WTC11 (cell line): Measurements from ENCODE around the gene CHRM4. TPM values are rescaled to one million over a fixed set of nuclear protein-coding genes. Genes with fewer than 3 reads are reported as not detected.

Source experiments
- ATAC-seq: fragments of 200-7000 bp; cut with Tn5 transposase; 2 replicates; pipeline ENCODE4 v1.10.0; 2021; ENCODE audit warnings: mild to moderate bottlenecking, moderate library complexity
- CTCF ChIA-PET: fragments of 300-600 bp; sonication (Branson Sonifier 250); formaldehyde crosslinking; loops from one replicate; lab custom pipeline; 2021; ENCODE audit warnings: antibody characterized with exemption; lab: Charles Lee
- POLR2A ChIA-PET: fragments of 350-600 bp; sonication (Branson Sonifier 250); formaldehyde crosslinking; loops from one replicate; lab custom pipeline; 2021; ENCODE audit warnings: antibody characterized with exemption; lab: Charles Lee
- DNase-seq: peaks from one replicate; pipeline ENCODE4 v3.0.0; 2021; ENCODE audit warnings: low spot score
- H3K27ac Mint-ChIP-seq: 2 replicates; pipeline ENCODE4 v1.8.0; 2021; ENCODE audit warnings: mixed read lengths
- H3K27me3 Mint-ChIP-seq: 2 replicates; pipeline ENCODE4 v1.8.0; 2021; ENCODE audit warnings: low read depth, mild to moderate bottlenecking, moderate library complexity, mixed read lengths
- H3K36me3 Mint-ChIP-seq: 2 replicates; pipeline ENCODE4 v1.8.0; 2021; ENCODE audit warnings: mixed read lengths
- H3K4me1 Mint-ChIP-seq: 2 replicates; pipeline ENCODE4 v1.8.0; 2022; ENCODE audit warnings: mixed read lengths
- H3K4me3 Mint-ChIP-seq: 2 replicates; pipeline ENCODE4 v1.8.0; 2021; ENCODE audit warnings: mild to moderate bottlenecking, moderate library complexity, mixed read lengths
- H3K9me3 Mint-ChIP-seq: 2 replicates; pipeline ENCODE4 v1.8.0; 2021; ENCODE audit warnings: mixed read lengths
- ATF1 ChIP-seq: sonication (generic); formaldehyde crosslinking; IDR thresholded peaks from 2 replicates; pipeline ENCODE4 v1.8.1; 2023; ENCODE audit warnings: mild to moderate bottlenecking, moderate library complexity, missing genetic modification reagents
- ATF3 ChIP-seq: sonication (generic); formaldehyde crosslinking; conservative IDR thresholded peaks from 2 replicates; pipeline ENCODE4 v1.8.1; 2022; ENCODE audit warnings: mild to moderate bottlenecking, missing genetic modification reagents
- CDX4 ChIP-seq: fragments of 250-450 bp; sonication (Bioruptor Pico); IDR thresholded peaks from 2 replicates; pipeline ENCODE4 v1.9.0; 2021; ENCODE audit warnings: moderate library complexity, mild to moderate bottlenecking, inconsistent platforms, borderline replicate concordance
- CREM ChIP-seq: sonication (generic); formaldehyde crosslinking; IDR thresholded peaks from 2 replicates; pipeline ENCODE4 v1.8.1; 2022; ENCODE audit warnings: mild to moderate bottlenecking, missing genetic modification reagents, moderate library complexity
- CTCF ChIP-seq: fragments of 200-600 bp; IDR thresholded peaks from 2 replicates; pipeline ENCODE4 v1.8.0; 2022; ENCODE audit warnings: antibody characterized with exemption
- E2F4 ChIP-seq: sonication (generic); formaldehyde crosslinking; IDR thresholded peaks from 2 replicates; pipeline ENCODE4 v1.8.1; 2022; ENCODE audit warnings: low read depth, mild to moderate bottlenecking, moderate library complexity, missing genetic modification reagents, borderline replicate concordance
- ERG ChIP-seq: fragments of 250-450 bp; sonication (Bioruptor Pico); IDR thresholded peaks from 2 replicates; pipeline ENCODE4 v1.8.0; 2021; ENCODE audit warnings: mild to moderate bottlenecking
- FOXP1 ChIP-seq: sonication (generic); formaldehyde crosslinking; IDR thresholded peaks from 2 replicates; pipeline ENCODE4 v1.8.0; 2022; ENCODE audit warnings: missing genetic modification reagents, mild to moderate bottlenecking, moderate library complexity, borderline replicate concordance
- GTF2I ChIP-seq: fragments of 250-450 bp; sonication (Bioruptor Pico); conservative IDR thresholded peaks from 2 replicates; pipeline ENCODE4 v1.4.0; 2021; ENCODE audit warnings: mild to moderate bottlenecking
- IRF1 ChIP-seq: sonication (generic); formaldehyde crosslinking; IDR thresholded peaks from 2 replicates; pipeline ENCODE4 v1.8.0; 2023; ENCODE audit warnings: missing genetic modification reagents
- KAT7 ChIP-seq: sonication (generic); formaldehyde crosslinking; IDR thresholded peaks from 2 replicates; pipeline ENCODE4 v1.8.1; 2023; ENCODE audit warnings: missing genetic modification reagents, mild to moderate bottlenecking, borderline replicate concordance
- MAX ChIP-seq: sonication (generic); formaldehyde crosslinking; IDR thresholded peaks from 2 replicates; pipeline ENCODE4 v1.8.0; 2022; ENCODE audit warnings: mild to moderate bottlenecking, missing genetic modification reagents
- NFE2L1 ChIP-seq: sonication (generic); formaldehyde crosslinking; IDR thresholded peaks from 2 replicates; pipeline ENCODE4 v1.8.1; 2023; ENCODE audit warnings: missing genetic modification reagents
- NR1H2 ChIP-seq: sonication (generic); formaldehyde crosslinking; IDR thresholded peaks from 2 replicates; pipeline ENCODE4 v1.9.0; 2021; ENCODE audit warnings: mild to moderate bottlenecking, moderate library complexity, missing genetic modification reagents
- PRRX2 ChIP-seq: fragments of 250-450 bp; sonication (Bioruptor Pico); IDR thresholded peaks from 2 replicates; pipeline ENCODE4 v1.8.0; 2021; ENCODE audit warnings: mild to moderate bottlenecking
- RELA ChIP-seq: sonication (generic); formaldehyde crosslinking; IDR thresholded peaks from 2 replicates; pipeline ENCODE4 v1.8.1; 2022; ENCODE audit warnings: missing genetic modification reagents, mild to moderate bottlenecking, borderline replicate concordance
- RORB ChIP-seq: fragments of 250-450 bp; sonication (Bioruptor Pico); IDR thresholded peaks from 2 replicates; pipeline ENCODE4 v1.9.0; 2021; ENCODE audit warnings: mild to moderate bottlenecking
- SP1 ChIP-seq: sonication (generic); formaldehyde crosslinking; conservative IDR thresholded peaks from 2 replicates; pipeline ENCODE4 v1.8.1; 2022; ENCODE audit warnings: missing genetic modification reagents
- TEAD4 ChIP-seq: sonication (generic); formaldehyde crosslinking; IDR thresholded peaks from 2 replicates; pipeline ENCODE4 v1.8.0; 2022; ENCODE audit warnings: mild to moderate bottlenecking, missing genetic modification reagents
- ZBTB43 ChIP-seq: sonication (generic); formaldehyde crosslinking; IDR thresholded peaks from 2 replicates; pipeline ENCODE4 v1.8.1; 2023; ENCODE audit warnings: mild to moderate bottlenecking, missing genetic modification reagents
- ZNF219 ChIP-seq: sonication (generic); formaldehyde crosslinking; IDR thresholded peaks from 2 replicates; pipeline ENCODE4 v1.8.0; 2023; ENCODE audit warnings: missing genetic modification reagents, mild to moderate bottlenecking, borderline replicate concordance
- ZNF232 ChIP-seq: sonication (generic); formaldehyde crosslinking; IDR thresholded peaks from 2 replicates; pipeline ENCODE4 v1.8.0; 2022; ENCODE audit warnings: mild to moderate bottlenecking, missing genetic modification reagents
- ZSCAN18 ChIP-seq: fragments of 250-450 bp; sonication (Bioruptor Pico); IDR thresholded peaks from 2 replicates; pipeline ENCODE4 v2.1.2; 2022; ENCODE audit warnings: mild to moderate bottlenecking, moderate library complexity
- total RNA-seq: library from RNA; stranded (reverse); gene quantifications from 3 replicates; pipeline ENCODE4 v1.2.3, GENCODE V29; 2021

CHRM4 gene
- total RNA-seq, 1 experiment from 2014 or later = 0.85 TPM

- Mint-ChIP-seq H3K4me3 (peak within 1 kb of the TSS; percentile 77), H3K27ac (no peak within 1 kb of the TSS; the same call in 1 of the 2 replicates), H3K27me3 (peaks cover 11% of the 10 kb centered on the region), H3K4me1 (peaks cover 86% of the 10 kb centered on the region), H3K36me3 (no peaks in the 10 kb centered on the region), H3K9me3 (no peaks in the 10 kb centered on the region)
- DNase-seq (peak; percentile 81), ATAC-seq (peak; percentile 77)
- ChIA-PET CTCF (interaction anchor here (0.6 to 6.6 kb wide), 16 partner anchors 8 to 247 kb away, joined by 3 to 43 read pairs (median 4); partner anchors contain the start of gene AMBRA1), POLR2A (interaction anchor here (0.5 to 2.7 kb wide), 4 partner anchors 8 to 104 kb away, joined by 3 to 6 read pairs (median 4); no protein-coding TSS in a partner anchor)
- TF ChIP-seq CTCF (peak; percentile 80), IRF1 (no peak), ATF1 (CRISPR knock-in tag) (no peak), TEAD4 (CRISPR knock-in tag) (no peak), MAX (CRISPR knock-in tag) (no peak), ATF3 (CRISPR knock-in tag) (no peak), PRRX2 (no peak), NFE2L1 (CRISPR knock-in tag) (no peak), GTF2I (CRISPR knock-in tag) (no peak), FOXP1 (CRISPR knock-in tag) (0 out of 2 replicates have a peak, but pooled peaks have one; percentile 45), KAT7 (CRISPR knock-in tag) (peak; percentile 67; the same call in 1 of the 2 replicates), CREM (CRISPR knock-in tag) (peak; percentile 48; the same call in 1 of the 2 replicates), NR1H2 (CRISPR knock-in tag) (no peak), ZNF232 (0 out of 2 replicates have a peak, but pooled peaks have one; percentile 30), ZSCAN18 (CRISPR knock-in tag) (no peak), RORB (CRISPR knock-in tag) (no peak), SP1 (peak; percentile 98), ZBTB43 (CRISPR knock-in tag) (no peak)
Observed at GRCh38 chr11:46346886-46347636, 44.5 kb downstream of the CHRM4 start, which contains the start of gene DGKZ. TSS of gene DGKZ (plus strand) at chr11:46347463. CDS start at chr11:46347660, 197 bp downstream.

GRCh38 chr11:46345881-46346484, 45.6 kb downstream of the CHRM4 start:
- H3K27me3 Mint-ChIP-seq = peaks cover 11% of the 10 kb centered on the region
- no peaks in the 10 kb centered on the region for H3K9me3 Mint-ChIP-seq
- no peak for DNase-seq
- no peak for ATAC-seq
- H3K36me3 Mint-ChIP-seq = no peaks in the 10 kb centered on the region
- H3K27ac Mint-ChIP-seq = no peak overlapping the region
- H3K4me1 Mint-ChIP-seq = peaks cover 86% of the 10 kb centered on the region
- peak overlapping the region; percentile 63 for H3K4me3 Mint-ChIP-seq
- ChIA-PET CTCF (interaction anchor here (0.8 to 3.6 kb wide), 19 partner anchors 10 to 123 kb away, joined by 3 to 31 read pairs (median 8); partner anchors contain the start of genes CHRM4 and CREB3L1), POLR2A (interaction anchor here (0.5 to 2.7 kb wide), 8 partner anchors 12 to 1512 kb away, joined by 3 to 6 read pairs (median 3); partner anchors contain the start of gene CHRM4)
- TF ChIP-seq NFE2L1 (CRISPR knock-in tag) = no peak
- no peak for TF ChIP-seq CDX4 (CRISPR knock-in tag)
- TF ChIP-seq E2F4 (CRISPR knock-in tag) = no peak
- no peak for TF ChIP-seq RELA (CRISPR knock-in tag)
- TF ChIP-seq ZNF219 = no peak
- TF ChIP-seq ERG = no peak
- TF ChIP-seq ATF3 (CRISPR knock-in tag) = no peak
